Endothelial cell of umbilical vein (primary cell): Measurements from ENCODE around the gene PTGER2. TPM values are rescaled to one million over a fixed set of nuclear protein-coding genes. Genes with fewer than 3 reads are reported as not detected.

Source experiments
- BruUV-seq: library from RNA; stranded (reverse); fragments of 400-500 nt; replicated peaks from 2 replicates; lab custom pipeline; 2021; lab: Mats Ljungman, UMichigan
- CTCF ChIA-PET: fragments of 300-600, 350-600 bp; sonication (Branson Sonifier 250); formaldehyde crosslinking; loops from one replicate; lab custom pipeline; 2021; ENCODE audit warnings: antibody characterized with exemption, inconsistent platforms; lab: Charles Lee
- POLR2A ChIA-PET: fragments of 300-600, 350-600 bp; sonication (Branson Sonifier 250); formaldehyde crosslinking; loops from one replicate; lab custom pipeline; 2021; ENCODE audit warnings: antibody characterized with exemption, inconsistent platforms; lab: Charles Lee
- DNase-seq: peaks from one replicate; pipeline ENCODE4 v3.0.0-alpha.2; 2011; ENCODE audit warnings: low read depth, low spot score
- FAIRE-seq: peaks from 2 replicates; lab custom pipeline; 2011; peaks lifted over from hg19 to GRCh38; lab: Jason Lieb, UNC
- H2AFZ ChIP-seq: 2 replicates; pipeline ENCODE4 v1.6.0; 2012; ENCODE audit warnings: low read depth, low read length, control low read depth, inconsistent platforms
- H3K27ac ChIP-seq: 2 replicates; pipeline ENCODE4 v1.5.1; 2011; ENCODE audit warnings: low read depth, mild to moderate bottlenecking, control low read depth, low read length, moderate library complexity; ENCODE audit not compliant: insufficient read depth
- H3K27me3 ChIP-seq, 2 experiments: 2 replicates each; pipeline versions ENCODE4 v1.6.0 to v1.6.1; 2011; ENCODE audit warnings: low read length in 2 of 2, mixed read lengths in 1 of 2; ENCODE audit not compliant: control insufficient read depth in 2 of 2, insufficient read depth in 2 of 2
- H3K36me3 ChIP-seq, 2 experiments: 2 replicates in 1 of 2; 3 replicates in 1 of 2; pipeline ENCODE4 v1.5.1; 2011; ENCODE audit warnings: low read length in 2 of 2, mild to moderate bottlenecking in 1 of 2, moderate library complexity in 1 of 2; ENCODE audit not compliant: control insufficient read depth in 2 of 2, insufficient read depth in 2 of 2; ENCODE audit errors: extremely low read depth in 1 of 2
- H3K4me1 ChIP-seq: 3 replicates; pipeline ENCODE4 v1.5.1; 2011; ENCODE audit warnings: mild to moderate bottlenecking, low read length; ENCODE audit not compliant: control insufficient read depth, insufficient read depth; ENCODE audit errors: extremely low read depth
- H3K4me2 ChIP-seq: 2 replicates; pipeline ENCODE4 v1.6.1; 2011; ENCODE audit warnings: low read length, control low read depth, mixed read lengths; ENCODE audit not compliant: insufficient read depth
- H3K4me3 ChIP-seq, 3 experiments: fragments of 200-600 bp in 1 of 3; sonication (generic), shearing (Covaris generic) in 1 of 3; replicated peaks in 1 of 3; 2 replicates each; pipeline ENCODE4 v1.5.1; 2011 to 2016; ENCODE audit warnings: control low read depth in 3 of 3, low read length in 3 of 3, mild to moderate bottlenecking in 2 of 3, inconsistent platforms in 1 of 3, low read depth in 1 of 3, moderate library complexity in 1 of 3; ENCODE audit not compliant: insufficient read depth in 1 of 3
- H3K79me2 ChIP-seq: 2 replicates; pipeline ENCODE4 v1.6.0; 2012; ENCODE audit warnings: low read length, inconsistent platforms; ENCODE audit not compliant: control insufficient read depth, insufficient read depth
- H3K9ac ChIP-seq: replicated peaks from 2 replicates; pipeline ENCODE3; 2011; ENCODE audit warnings: low read length, control low read depth; ENCODE audit not compliant: insufficient read depth; ENCODE audit errors: extremely low read depth
- H3K9me1 ChIP-seq: replicated peaks from 3 replicates; pipeline ENCODE4 v1.6.0; 2011; ENCODE audit warnings: mild to moderate bottlenecking, low read length; ENCODE audit not compliant: control insufficient read depth, insufficient read depth; ENCODE audit errors: extremely low read depth
- H3K9me3 ChIP-seq: replicated peaks from 2 replicates; pipeline ENCODE4 v1.5.1; 2012; ENCODE audit warnings: low read length, inconsistent platforms; ENCODE audit not compliant: control insufficient read depth, insufficient read depth
- H4K20me1 ChIP-seq: replicated peaks from 2 replicates; pipeline ENCODE3; 2011; ENCODE audit warnings: mild to moderate bottlenecking, low read length; ENCODE audit not compliant: control insufficient read depth, insufficient read depth; ENCODE audit errors: extremely low read depth
- CTCF ChIP-seq, 2 donors: IDR thresholded peaks; 1 replicate in 1 of 2; 2 replicates in 1 of 2; pipeline ENCODE4 v1.5.1; 2011; ENCODE audit warnings: low read length in 2 of 2, mild to moderate bottlenecking in 2 of 2, moderate library complexity in 2 of 2, control low read depth in 1 of 2, inconsistent platforms in 1 of 2, low read depth in 1 of 2; ENCODE audit not compliant: insufficient read depth in 1 of 2; ENCODE audit errors: extremely low read depth in 1 of 2
- EZH2 ChIP-seq: IDR thresholded peaks from 2 replicates; pipeline ENCODE4 v1.6.1; 2012; ENCODE audit warnings: borderline replicate concordance, low read depth, mild to moderate bottlenecking, moderate library complexity, low read length, inconsistent platforms; ENCODE audit not compliant: severe bottlenecking
- FOS ChIP-seq: IDR thresholded peaks from 2 replicates; pipeline ENCODE4 v1.6.1; 2011; ENCODE audit warnings: mild to moderate bottlenecking, low read length, moderate library complexity, borderline replicate concordance; ENCODE audit not compliant: insufficient read depth
- GATA2 ChIP-seq: IDR thresholded peaks from 2 replicates; pipeline ENCODE4 v1.7.0; 2011; ENCODE audit warnings: low read depth, mild to moderate bottlenecking, moderate library complexity, mixed read lengths, low read length; ENCODE audit not compliant: insufficient read length, insufficient read depth
- JUN ChIP-seq: IDR thresholded peaks from 2 replicates; pipeline ENCODE4 v1.6.1; 2011; ENCODE audit warnings: borderline replicate concordance, low read depth; ENCODE audit not compliant: insufficient read length, insufficient read depth
- MAX ChIP-seq: IDR thresholded peaks from 2 replicates; pipeline ENCODE4 v1.6.1; 2011; ENCODE audit not compliant: insufficient read depth, insufficient read length
- MYC ChIP-seq: IDR thresholded peaks from one replicate; pipeline ENCODE4 v1.6.1; 2011; ENCODE audit warnings: mild to moderate bottlenecking, low read depth, low read length
- POLR2A ChIP-seq: IDR thresholded peaks from 2 replicates; pipeline ENCODE4 v1.6.1; 2012; ENCODE audit warnings: low read depth, mild to moderate bottlenecking, control low read depth, low read length
- POLR2AphosphoS5 ChIP-seq: IDR thresholded peaks from 2 replicates; pipeline ENCODE4 v1.6.1; 2012; ENCODE audit warnings: low read depth, mild to moderate bottlenecking, control low read depth, low read length, moderate library complexity; ENCODE audit not compliant: insufficient read depth
- dilution Hi-C: fragments of 300-500 bp; cut with MboI; formaldehyde crosslinking; loops from one replicate; pipeline ENCODE4 v1.15.0; 2019; ENCODE audit warnings: low sequenced_read_pairs; ENCODE audit not compliant: extremely low pct_ligation_motif_present
- intact Hi-C: fragments of 100-400 bp; cut with micrococcal nuclease; formaldehyde crosslinking; loops from one replicate; pipeline ENCODE4 v1.10.0; 2022
- polyA plus RNA-seq, 4 experiments: library from polyadenylated mRNA; depleted of rRNA in 3 of 4; stranded (reverse) in 3 of 4; unstranded in 1 of 4; fragments of >200 nt; gene quantifications; 2 replicates each; pipeline versions ENCODE4 v1.2.1 to v1.2.3, GENCODE V29; 2011 to 2012; ENCODE audit warnings: missing spikeins in 1 of 4
- total RNA-seq: library from RNA; stranded (reverse); gene quantifications from 2 replicates; pipeline ENCODE4 v1.2.3, GENCODE V29; 2021

The PTGER2 gene
- total and polyA plus RNA-seq, 2 donors (not counting 3 experiments of a cell fraction or from before 2014, with no cell fraction given), result not detected

- Histone ChIP-seq H3K36me3 (no peaks in the 10 kb centered on the region), H4K20me1 (no peaks in the 10 kb centered on the region), H3K9ac (no peak overlapping the region), H3K4me2 (no peak overlapping the region), H3K27ac (no peak overlapping the region), H2AFZ (no peak overlapping the region), H3K27me3 (peaks cover 0 to 5% of the 10 kb centered on the region in 2 experiments), H3K4me1 (no peaks in the 10 kb centered on the region), H3K79me2 (no peaks in the 10 kb centered on the region), H3K9me3 (no peaks in the 10 kb centered on the region), H3K9me1 (no peaks in the 10 kb centered on the region), H3K4me3 (no peak overlapping the region)
- TF ChIP-seq POLR2A, result no peak
- CTCF ChIA-PET, result no interaction called here
- POLR2A ChIA-PET, result no interaction called here
- no peak for FAIRE-seq
- BruUV-seq, result no TSS peak
- dilution Hi-C loops (no loop called here), intact Hi-C loops (no loop called here)
- no peak for DNase-seq
Observed at GRCh38 chr14:52370406-52370935, 56.4 kb downstream of the PTGER2 start.

GRCh38 chr14:52377940-52378339 lies 63.8 kb downstream of the PTGER2 start:
- FAIRE-seq (no peak), DNase-seq (no peak)
- Histone ChIP-seq H3K4me1 (no peaks in the 10 kb centered on the region), H3K27ac (no peak overlapping the region), H3K9ac (no peak overlapping the region), H3K79me2 (no peaks in the 10 kb centered on the region), H3K36me3 (no peaks in the 10 kb centered on the region), H2AFZ (no peak overlapping the region), H3K9me3 (no peaks in the 10 kb centered on the region), H3K4me3 (no peak overlapping the region), H4K20me1 (no peaks in the 10 kb centered on the region), H3K9me1 (no peaks in the 10 kb centered on the region), H3K4me2 (no peak overlapping the region), H3K27me3 (no peaks in the 10 kb centered on the region)
- no TSS peak for BruUV-seq
- no peak for TF ChIP-seq POLR2AphosphoS5
- TF ChIP-seq MYC, result no peak
- TF ChIP-seq EZH2, result no peak
- no peak for TF ChIP-seq CTCF (IDR thresholded peaks at IDR 0.05; ENCODE audit: extremely low read depth in 1 of 2, insufficient read depth in 1 of 2, low read depth in 1 of 2, low read length in 2 of 2)
- no peak for TF ChIP-seq FOS
- TF ChIP-seq MAX, result no peak
- TF ChIP-seq JUN, result no peak
- TF ChIP-seq POLR2A, result no peak
- no peak for TF ChIP-seq GATA2
- ChIA-PET CTCF (no interaction called here), POLR2A (no interaction called here)
- dilution Hi-C loops (no loop called here), intact Hi-C loops (no loop called here)
